Brain pericyte (primary cell): ENCODE data around the gene GRIPAP1.

Source experiments
- DNase-seq: peaks from one replicate; pipeline ENCODE4 v3.0.0-alpha.2; 2012; ENCODE audit warnings: low read depth, low spot score

GRIPAP1 gene

DNA sequence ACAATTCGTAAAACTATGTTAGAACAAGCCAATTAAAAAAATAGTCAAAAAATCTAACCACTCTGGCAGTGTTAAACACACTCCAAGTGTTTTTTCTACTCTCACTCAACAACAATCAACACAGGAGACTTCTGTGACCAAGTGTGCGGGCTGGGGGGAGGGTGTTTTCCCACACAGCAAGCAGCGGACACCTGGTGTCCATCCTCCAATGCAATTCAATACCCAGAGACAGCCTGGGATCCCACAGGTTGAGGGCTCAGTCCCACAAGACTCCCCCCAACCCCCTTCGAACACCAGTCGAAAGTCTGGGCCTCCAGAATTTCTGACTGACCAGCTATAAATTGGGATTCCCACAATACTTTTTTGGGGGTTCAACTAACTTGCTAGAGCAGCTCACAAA, 74.9 kb downstream of the GRIPAP1 start:
- DNase-seq, result no peak

GRCh38 chrX:48924270-48924669, 77.8 kb downstream of the GRIPAP1 start:
- no peak for DNase-seq

- no peak for DNase-seq
Measured at GRCh38 chrX:48923771-48924170, 78.3 kb downstream of the GRIPAP1 start.
